A673 (cell line): Measurements from ENCODE around the gene NR1H3. TPM values are rescaled to one million over a fixed set of nuclear protein-coding genes. Genes with fewer than 3 reads are reported as not detected.

Experiments
- BruUV-seq: library from RNA; stranded (reverse); fragments of 400-500 nt; replicated peaks from 2 replicates; lab custom pipeline; 2021; lab: Mats Ljungman, UMichigan
- CTCF ChIA-PET: fragments of 300-600 bp; sonication (Branson Sonifier 250); formaldehyde crosslinking; loops from one replicate; lab custom pipeline; 2022; ENCODE audit warnings: antibody characterized with exemption; lab: Charles Lee
- POLR2A ChIA-PET: fragments of 300-600 bp; sonication (Branson Sonifier 250); formaldehyde crosslinking; loops from one replicate; lab custom pipeline; 2022; ENCODE audit warnings: antibody characterized with exemption; ENCODE audit not compliant: low non-redundant PET; lab: Charles Lee
- DNase-seq: peaks from one replicate; pipeline ENCODE4 v3.0.0-alpha.2; 2015; ENCODE audit warnings: low spot score
- H3K27ac ChIP-seq: fragments of 200-600 bp; sonication (generic); 2 replicates; pipeline ENCODE4 v1.5.1; 2016; ENCODE audit warnings: mixed run types, low read depth, mild to moderate bottlenecking, mixed read lengths, antibody characterized with exemption, low read length; ENCODE audit not compliant: poor library complexity, severe bottlenecking
- H3K27me3 ChIP-seq: fragments of 200-600 bp; sonication (generic); replicated peaks from 2 replicates; pipeline ENCODE4 v1.6.1; 2017; ENCODE audit warnings: mixed run types, low read depth, mild to moderate bottlenecking, mixed read lengths, antibody characterized with exemption, low read length; ENCODE audit not compliant: insufficient read depth, poor library complexity
- H3K36me3 ChIP-seq: fragments of 200-600 bp; sonication (generic); 2 replicates; pipeline ENCODE4 v1.6.1; 2016; ENCODE audit warnings: mixed run types, mild to moderate bottlenecking, mixed read lengths, antibody characterized with exemption, low read length; ENCODE audit not compliant: insufficient read depth, poor library complexity, severe bottlenecking
- H3K4me1 ChIP-seq: fragments of 200-600 bp; sonication (generic); 2 replicates; pipeline ENCODE4 v1.6.1; 2017; ENCODE audit warnings: mixed run types, mild to moderate bottlenecking, mixed read lengths, antibody characterized with exemption, low read length; ENCODE audit not compliant: insufficient read depth, poor library complexity, severe bottlenecking
- H3K4me3 ChIP-seq: fragments of 200-600 bp; sonication (generic); 2 replicates; pipeline ENCODE4 v1.5.1; 2016; ENCODE audit warnings: low read depth, mixed run types, mild to moderate bottlenecking, mixed read lengths, low read length; ENCODE audit not compliant: poor library complexity, severe bottlenecking
- H3K9me3 ChIP-seq: fragments of 200-600 bp; sonication (generic); 2 replicates; pipeline ENCODE4 v1.6.1; 2016; ENCODE audit warnings: mixed run types, low read depth, mild to moderate bottlenecking, mixed read lengths, antibody characterized with exemption, low read length; ENCODE audit not compliant: poor library complexity, severe bottlenecking
- EZH2 ChIP-seq: fragments of 200-600 bp; sonication (generic); IDR thresholded peaks from 2 replicates; pipeline ENCODE4 v1.6.1; 2017; ENCODE audit warnings: borderline replicate concordance, low read depth, mild to moderate bottlenecking, mixed read lengths, antibody characterized with exemption, low read length; ENCODE audit not compliant: poor library complexity, severe bottlenecking
- intact Hi-C: fragments of 100-400 bp; cut with micrococcal nuclease; formaldehyde crosslinking; loops from one replicate; pipeline ENCODE4 v1.10.0; 2022; ENCODE audit not compliant: unreplicated experiment
- total RNA-seq: library from RNA; stranded (reverse); gene quantifications from 2 replicates; pipeline ENCODE4 v1.2.3, GENCODE V29; 2021
- TF ChIP-seq, protein P1 (sequence below): fragments of 300-800, 200-600 bp; sonication (generic); conservative IDR thresholded peaks from 2 replicates; pipeline ENCODE4 v1.5.1; 2017; ENCODE audit warnings: low read depth, mild to moderate bottlenecking, antibody characterized with exemption, low read length, moderate library complexity, mixed read lengths

NR1H3 gene
- total RNA-seq, 1 experiment from 2014 or later, result 14.5 TPM

DNA sequence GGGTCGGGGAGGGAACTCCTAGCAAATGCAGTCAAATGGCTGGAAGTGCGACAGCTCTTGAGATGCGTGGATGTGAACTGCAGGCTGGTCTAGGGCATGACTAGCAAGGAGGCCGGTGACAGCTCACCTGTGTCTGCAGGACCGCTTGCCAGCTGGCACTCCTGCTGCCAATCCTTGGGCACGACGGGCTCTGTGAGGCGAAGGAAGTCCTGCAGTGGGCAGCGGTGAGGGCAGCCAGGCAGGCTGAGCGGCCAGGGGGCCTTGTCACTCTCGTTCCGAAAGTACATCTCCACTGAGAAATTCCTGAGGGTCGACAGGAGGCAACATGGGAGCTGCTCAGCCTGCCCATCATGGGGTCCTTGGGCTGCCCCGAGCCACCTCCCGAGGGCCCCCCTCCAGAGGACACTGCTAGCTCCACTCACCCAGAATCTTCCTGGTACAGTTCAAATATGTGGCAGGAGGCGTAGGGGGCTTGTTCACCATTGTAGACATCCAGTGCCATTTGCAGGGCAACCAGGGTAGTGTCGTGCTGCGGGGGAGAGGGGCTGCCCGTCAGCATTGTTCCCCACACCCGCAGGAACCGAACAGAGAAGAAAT lies 15.1 kb upstream of the NR1H3 start:
- no peaks in the 10 kb centered on the region for H3K9me3 ChIP-seq
- peaks cover 86% of the 10 kb centered on the region for H3K36me3 ChIP-seq
- ChIA-PET CTCF (no interaction called here), POLR2A (no interaction called here)
- BruUV-seq, result no TSS peak
- intact Hi-C loops, result no loop called here
- no peak for DNase-seq
- H3K27me3 ChIP-seq, result no peaks in the 10 kb centered on the region
- TF ChIP-seq, protein P1, sequence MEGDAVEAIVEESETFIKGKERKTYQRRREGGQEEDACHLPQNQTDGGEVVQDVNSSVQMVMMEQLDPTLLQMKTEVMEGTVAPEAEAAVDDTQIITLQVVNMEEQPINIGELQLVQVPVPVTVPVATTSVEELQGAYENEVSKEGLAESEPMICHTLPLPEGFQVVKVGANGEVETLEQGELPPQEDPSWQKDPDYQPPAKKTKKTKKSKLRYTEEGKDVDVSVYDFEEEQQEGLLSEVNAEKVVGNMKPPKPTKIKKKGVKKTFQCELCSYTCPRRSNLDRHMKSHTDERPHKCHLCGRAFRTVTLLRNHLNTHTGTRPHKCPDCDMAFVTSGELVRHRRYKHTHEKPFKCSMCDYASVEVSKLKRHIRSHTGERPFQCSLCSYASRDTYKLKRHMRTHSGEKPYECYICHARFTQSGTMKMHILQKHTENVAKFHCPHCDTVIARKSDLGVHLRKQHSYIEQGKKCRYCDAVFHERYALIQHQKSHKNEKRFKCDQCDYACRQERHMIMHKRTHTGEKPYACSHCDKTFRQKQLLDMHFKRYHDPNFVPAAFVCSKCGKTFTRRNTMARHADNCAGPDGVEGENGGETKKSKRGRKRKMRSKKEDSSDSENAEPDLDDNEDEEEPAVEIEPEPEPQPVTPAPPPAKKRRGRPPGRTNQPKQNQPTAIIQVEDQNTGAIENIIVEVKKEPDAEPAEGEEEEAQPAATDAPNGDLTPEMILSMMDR, result no peak
- no peak for TF ChIP-seq EZH2
- H3K4me3 ChIP-seq, result no peak overlapping the region
- H3K4me1 ChIP-seq, result peaks cover 4% of the 10 kb centered on the region
- no peak overlapping the region for H3K27ac ChIP-seq

DNA sequence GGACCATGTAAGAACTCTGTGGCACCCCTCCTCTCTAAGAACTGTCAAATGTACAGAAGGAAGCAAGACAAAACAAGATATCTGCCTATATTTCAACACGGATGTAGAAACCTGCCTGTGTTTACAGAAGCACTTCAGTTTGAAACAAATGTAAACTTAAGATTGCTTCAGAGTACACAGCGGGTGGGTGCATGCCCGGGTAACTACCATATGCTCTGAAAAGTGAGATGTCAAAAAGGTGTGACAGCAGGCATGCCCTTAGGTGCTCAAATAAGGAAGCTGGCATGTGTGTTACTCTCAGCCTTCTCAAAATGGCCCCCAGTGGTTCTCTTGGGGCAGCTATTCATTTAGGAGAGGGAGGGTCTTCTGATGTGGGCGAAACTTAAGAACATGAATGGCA lies 14.3 kb upstream of the NR1H3 start:
- no peak overlapping the region for H3K4me3 ChIP-seq
- H3K27ac ChIP-seq, result no peak overlapping the region
- TF ChIP-seq, protein P1, result no peak
- no peak for TF ChIP-seq EZH2
- ChIA-PET POLR2A (no interaction called here), CTCF (no interaction called here)
- intact Hi-C loops, result no loop called here
- no peaks in the 10 kb centered on the region for H3K27me3 ChIP-seq
- BruUV-seq, result no TSS peak
- peaks cover 79% of the 10 kb centered on the region for H3K36me3 ChIP-seq
- H3K4me1 ChIP-seq, result peaks cover 8% of the 10 kb centered on the region
- no peaks in the 10 kb centered on the region for H3K9me3 ChIP-seq
- no peak for DNase-seq

DNA sequence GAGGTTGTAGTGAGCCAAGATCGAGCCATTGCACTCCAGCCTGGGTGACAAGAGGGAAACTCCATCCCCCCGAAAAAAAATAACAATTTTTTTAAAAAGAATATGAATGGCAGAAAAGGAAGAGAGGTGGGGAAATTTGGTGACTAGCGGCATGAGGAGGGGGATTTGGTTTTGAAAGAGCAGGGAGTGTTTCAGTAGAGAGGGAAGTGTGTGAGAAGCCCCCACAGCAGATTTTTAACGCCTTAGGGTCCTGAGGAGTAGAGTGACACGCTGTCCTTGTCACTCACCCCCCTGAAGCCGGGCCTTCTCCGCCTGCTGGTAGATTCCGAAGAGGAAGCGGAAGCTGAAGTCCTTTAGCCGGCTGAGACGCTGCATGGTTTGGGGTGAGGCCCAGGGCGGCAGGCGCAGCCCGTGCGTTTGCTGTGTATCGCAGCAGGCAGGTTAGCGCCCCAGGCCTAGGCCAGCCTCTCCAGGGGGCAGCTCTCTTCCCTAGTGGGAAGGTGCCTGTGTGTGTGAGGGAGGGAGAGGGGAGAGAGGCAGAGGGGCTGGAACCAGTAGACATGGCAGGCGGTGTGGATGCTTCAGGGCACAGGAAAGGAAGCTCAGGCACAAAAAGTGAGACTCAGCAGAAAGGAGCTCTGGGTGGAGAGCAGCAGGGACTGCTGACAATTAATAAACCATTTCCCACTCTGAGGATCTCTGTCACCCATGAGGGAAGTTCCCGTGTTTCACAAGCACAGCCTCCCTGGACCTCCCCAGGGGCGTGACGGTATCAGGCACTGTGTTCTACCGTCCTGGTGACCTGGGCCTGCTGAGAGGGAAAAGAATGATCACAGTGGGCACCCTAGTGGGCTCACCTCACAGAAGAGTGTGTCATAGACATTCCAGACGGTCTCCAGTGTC lies 13.1 kb upstream of the NR1H3 start:
- intact Hi-C loops, result loop anchor here (5.0 kb wide), 1 partner anchor 67 kb away; the partner anchor contains the start of gene ARFGAP2
- Histone ChIP-seq H3K9me3 (no peaks in the 10 kb centered on the region), H3K4me3 (no peak overlapping the region), H3K36me3 (peaks cover 66% of the 10 kb centered on the region), H3K4me1 (peaks cover 13% of the 10 kb centered on the region), H3K27me3 (no peaks in the 10 kb centered on the region), H3K27ac (no peak overlapping the region)
- POLR2A ChIA-PET, result no interaction called here
- TF ChIP-seq, protein P1, result no peak
- no peak for TF ChIP-seq EZH2
- DNase-seq, result no peak
- no TSS peak for BruUV-seq
- CTCF ChIA-PET, result interaction anchor here (0.5 to 0.6 kb wide), 3 partner anchors 25 to 168 kb away, joined by 3 to 7 read pairs (median 4); partner anchors contain the start of gene MADD
